Measurements from ENCODE around the gene RNF8.
"Not testable (repeated sequence)": the region's sequence is repeated elsewhere in the genome, so short reads cannot be mapped to it uniquely, and the experiment has no call there.

RNF8 gene

DNA sequence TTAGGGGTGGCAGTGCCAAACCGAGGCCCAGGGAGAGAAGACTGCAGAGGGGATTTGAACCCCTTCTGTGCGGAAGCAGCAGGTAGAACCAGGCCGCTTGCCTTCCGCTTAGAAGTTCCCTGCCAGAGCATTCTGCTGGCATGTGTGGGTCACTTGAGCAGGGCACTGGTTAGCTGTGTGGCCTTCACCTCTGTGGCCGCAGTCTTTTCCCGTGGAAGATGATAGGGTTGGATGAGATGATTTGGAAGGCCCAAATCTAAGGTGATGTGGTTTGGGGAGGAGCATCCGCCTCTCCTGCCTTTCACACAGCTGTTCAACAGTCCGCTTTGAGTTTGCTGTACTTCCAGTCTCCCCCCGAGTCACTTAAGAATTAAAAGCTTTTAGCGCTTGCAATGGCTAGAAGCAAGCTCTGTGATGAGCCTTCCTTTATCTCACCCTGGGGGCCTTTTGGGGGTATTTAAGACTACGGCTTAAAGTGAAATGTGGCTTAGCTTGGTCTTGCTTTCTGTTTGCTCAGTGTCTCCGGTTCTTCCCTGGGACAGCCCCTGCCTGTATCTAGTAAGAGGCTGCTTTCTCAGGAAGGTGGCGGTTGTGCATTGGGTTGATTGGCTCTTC, 80.0 kb downstream of the RNF8 start:
- TF ChIP-seq, protein P1, sequence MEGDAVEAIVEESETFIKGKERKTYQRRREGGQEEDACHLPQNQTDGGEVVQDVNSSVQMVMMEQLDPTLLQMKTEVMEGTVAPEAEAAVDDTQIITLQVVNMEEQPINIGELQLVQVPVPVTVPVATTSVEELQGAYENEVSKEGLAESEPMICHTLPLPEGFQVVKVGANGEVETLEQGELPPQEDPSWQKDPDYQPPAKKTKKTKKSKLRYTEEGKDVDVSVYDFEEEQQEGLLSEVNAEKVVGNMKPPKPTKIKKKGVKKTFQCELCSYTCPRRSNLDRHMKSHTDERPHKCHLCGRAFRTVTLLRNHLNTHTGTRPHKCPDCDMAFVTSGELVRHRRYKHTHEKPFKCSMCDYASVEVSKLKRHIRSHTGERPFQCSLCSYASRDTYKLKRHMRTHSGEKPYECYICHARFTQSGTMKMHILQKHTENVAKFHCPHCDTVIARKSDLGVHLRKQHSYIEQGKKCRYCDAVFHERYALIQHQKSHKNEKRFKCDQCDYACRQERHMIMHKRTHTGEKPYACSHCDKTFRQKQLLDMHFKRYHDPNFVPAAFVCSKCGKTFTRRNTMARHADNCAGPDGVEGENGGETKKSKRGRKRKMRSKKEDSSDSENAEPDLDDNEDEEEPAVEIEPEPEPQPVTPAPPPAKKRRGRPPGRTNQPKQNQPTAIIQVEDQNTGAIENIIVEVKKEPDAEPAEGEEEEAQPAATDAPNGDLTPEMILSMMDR (IDR thresholded peaks at IDR 0.05; ENCODE audit: control extremely low read depth, extremely low read depth, low read depth, missing control alignments) = no peak
- POLR2A ChIA-PET = interaction anchor here (1.1 kb wide), 1 partner anchor 8 kb away, joined by 3 read pairs; no protein-coding TSS in a partner anchor
- peak; percentile 68 for DNase-seq (ENCODE audit: extremely low spot score)
- CTCF ChIA-PET = interaction anchor here (0.7 to 2.2 kb wide), 10 partner anchors 8 to 258 kb away, joined by 3 to 14 read pairs (median 4); no protein-coding TSS in a partner anchor

DNA sequence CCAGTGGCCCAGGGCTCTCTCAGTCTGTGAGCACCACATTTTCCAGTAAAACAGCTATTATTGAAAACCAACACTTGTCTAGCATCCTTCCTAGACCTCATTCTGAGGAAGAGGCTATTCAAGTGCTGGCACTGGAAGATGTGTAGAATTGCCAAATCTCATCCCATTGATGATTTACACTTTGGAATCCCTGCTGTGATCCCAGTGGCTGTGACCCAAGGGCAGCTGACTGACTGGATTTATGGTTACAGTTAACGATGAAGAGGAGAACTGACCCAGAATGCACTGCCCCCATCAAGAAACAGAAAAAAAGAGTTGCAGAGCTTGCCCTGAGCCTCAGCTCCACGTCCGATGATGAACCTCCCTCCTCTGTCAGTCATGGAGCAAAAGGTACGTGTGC, 81.6 kb downstream of the RNF8 start:
- ChIA-PET POLR2A (no interaction called here), CTCF (interaction anchor here (1.0 to 1.1 kb wide), 2 partner anchors 8 to 131 kb away, joined by 3 read pairs; no protein-coding TSS in a partner anchor)
- DNase-seq (ENCODE audit: extremely low spot score) = no peak
- TF ChIP-seq, protein P1 (IDR thresholded peaks at IDR 0.05; ENCODE audit: control extremely low read depth, extremely low read depth, low read depth, missing control alignments) = no peak

DNA sequence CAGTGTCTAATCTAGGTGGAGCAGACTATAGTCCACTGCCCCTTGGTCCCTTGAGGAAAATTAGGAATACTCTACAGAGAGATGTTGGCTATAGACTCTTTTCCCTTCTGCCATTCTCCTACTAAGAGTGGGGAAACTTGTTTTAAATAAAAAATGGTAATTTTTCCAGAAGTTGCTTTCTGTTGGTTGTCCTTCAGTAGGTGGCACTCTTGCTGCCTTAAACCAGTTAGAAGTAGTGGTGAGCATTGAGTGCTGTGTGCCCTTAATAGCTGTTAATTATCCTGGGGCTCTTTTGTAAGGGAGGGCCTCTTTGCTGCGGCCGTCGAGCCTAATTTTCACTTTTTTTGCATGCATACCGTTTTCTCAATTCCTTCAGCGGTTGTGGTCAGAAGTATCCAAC, 82.0 kb downstream of the RNF8 start:
- ChIA-PET POLR2A (no interaction called here), CTCF (interaction anchor here (1.0 kb wide), 1 partner anchor 130 kb away, joined by 3 read pairs; no protein-coding TSS in a partner anchor)
- no peak for DNase-seq (ENCODE audit: extremely low spot score)
- TF ChIP-seq, protein P1 (IDR thresholded peaks at IDR 0.05; ENCODE audit: control extremely low read depth, extremely low read depth, low read depth, missing control alignments) = peak; percentile 16

DNA sequence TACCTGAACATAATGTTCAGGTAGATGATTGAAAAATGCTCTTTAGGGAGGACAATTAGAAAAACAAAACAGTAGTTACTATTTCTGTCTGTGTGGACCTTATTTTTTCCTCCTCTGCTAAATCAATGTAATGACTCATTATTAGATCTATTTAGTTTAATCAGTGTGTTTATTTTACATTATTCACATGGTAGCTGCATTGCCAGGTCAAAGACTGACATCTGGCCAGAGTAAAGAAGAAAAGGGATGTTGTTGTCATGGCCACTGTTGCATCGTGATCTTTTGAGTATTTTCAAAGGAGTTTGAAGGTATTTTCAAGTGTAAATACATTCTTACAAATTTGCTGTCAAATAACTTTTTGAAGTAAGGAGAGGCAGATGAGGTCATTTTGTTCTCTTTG, 85.1 kb downstream of the RNF8 start:
- CTCF ChIA-PET = no interaction called here
- POLR2A ChIA-PET = no interaction called here
- TF ChIP-seq, protein P1 (IDR thresholded peaks at IDR 0.05; ENCODE audit: control extremely low read depth, extremely low read depth, low read depth, missing control alignments) = no peak
- no peak for DNase-seq (ENCODE audit: extremely low spot score)

DNA sequence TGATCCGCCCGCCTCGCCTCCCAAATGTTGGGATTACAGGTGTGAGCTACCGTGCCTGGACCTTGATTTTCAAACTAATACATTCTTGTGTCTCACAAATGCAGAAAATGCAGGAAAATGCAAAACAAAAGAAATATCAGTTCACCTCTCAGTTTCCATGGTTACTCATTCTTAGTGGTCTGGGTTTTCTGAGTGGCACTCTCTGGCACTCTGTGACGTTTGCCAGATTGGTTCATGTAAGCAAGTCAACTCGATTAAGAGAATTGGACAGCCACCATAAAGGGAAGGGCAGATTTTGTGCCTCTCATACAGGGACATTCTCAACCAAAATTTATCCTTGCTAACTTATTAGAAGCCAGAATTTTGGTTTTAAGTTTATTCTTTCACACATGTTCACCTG, 87.9 kb downstream of the RNF8 start:
- DNase-seq (ENCODE audit: extremely low spot score) = no peak
- TF ChIP-seq, protein P1 (IDR thresholded peaks at IDR 0.05; ENCODE audit: control extremely low read depth, extremely low read depth, low read depth, missing control alignments) = no peak
- CTCF ChIA-PET = interaction anchor here (0.8 to 1.4 kb wide), 3 partner anchors 9 to 23 kb away, joined by 3 read pairs; partner anchors contain the start of gene CMTR1
- POLR2A ChIA-PET = interaction anchor here (0.6 to 1.2 kb wide), 2 partner anchors 9 to 53 kb away, joined by 3 read pairs; partner anchors contain the start of gene CMTR1

DNA sequence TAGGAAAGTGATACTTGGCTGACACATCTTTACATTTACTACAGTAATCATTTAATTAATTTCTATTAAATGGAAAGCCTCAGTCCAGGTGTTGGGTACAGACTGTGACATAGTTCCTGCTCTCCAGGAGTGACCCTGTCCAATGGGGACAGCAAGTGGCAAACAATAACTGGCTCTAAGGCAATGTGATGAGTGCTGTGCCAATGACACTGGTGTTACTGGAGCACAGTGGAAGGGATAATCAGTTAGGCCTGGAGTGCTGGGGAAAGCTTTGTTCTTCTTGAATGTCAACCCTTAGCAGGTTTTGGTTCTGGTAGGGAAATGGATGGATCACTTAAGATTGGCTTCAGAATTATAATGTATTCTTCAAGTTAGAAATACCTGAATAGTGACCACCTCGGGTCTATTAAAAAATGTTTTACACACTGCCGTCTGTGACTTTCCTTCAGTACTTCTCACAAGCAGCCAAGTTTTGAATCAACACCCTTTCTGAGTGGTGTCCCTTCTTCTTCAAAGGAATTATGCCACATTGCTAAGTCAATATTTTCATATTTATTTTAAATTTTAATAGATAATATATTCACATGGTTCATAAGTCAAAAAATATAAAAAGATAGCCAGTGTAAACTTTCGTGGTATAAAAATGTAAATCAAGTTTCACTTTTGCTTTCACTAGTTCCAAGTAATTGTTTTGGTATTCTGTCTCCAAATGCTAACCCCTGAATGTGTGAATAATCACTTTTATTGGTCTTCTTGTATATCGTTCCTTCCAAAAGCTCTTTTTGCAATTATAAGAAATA, 88.8 kb downstream of the RNF8 start:
- CTCF ChIA-PET = interaction anchor here (0.8 to 1.8 kb wide), 4 partner anchors 10 to 117 kb away, joined by 3 to 6 read pairs (median 3); partner anchors contain the start of gene CMTR1
- TF ChIP-seq, protein P1 (IDR thresholded peaks at IDR 0.05; ENCODE audit: control extremely low read depth, extremely low read depth, low read depth, missing control alignments) = no peak
- DNase-seq (ENCODE audit: extremely low spot score) = no peak
- POLR2A ChIA-PET = interaction anchor here (1.2 kb wide), 1 partner anchor 10 kb away, joined by 3 read pairs; the partner anchor contains the start of gene CMTR1

DNA sequence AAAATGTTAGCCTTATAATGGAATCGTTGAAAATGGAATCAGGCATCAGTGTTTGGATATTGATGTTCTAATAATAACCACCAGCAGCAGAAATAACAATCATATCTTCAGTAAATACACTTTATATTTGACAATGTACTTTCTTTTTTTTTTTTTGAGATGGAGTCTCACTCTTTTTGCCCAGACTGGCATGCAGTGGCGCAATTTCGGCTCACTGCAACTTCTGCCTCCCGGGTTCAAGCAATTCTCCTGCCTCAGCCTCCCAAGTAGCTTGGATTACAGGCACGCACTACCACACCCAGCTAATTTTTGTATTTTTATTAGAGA, 89.4 kb downstream of the RNF8 start:
- POLR2A ChIA-PET; DNase-seq (ENCODE audit: extremely low spot score): not testable (repeated sequence)
- CTCF ChIA-PET = interaction anchor here (1.1 to 1.8 kb wide), 3 partner anchors 9 to 118 kb away, joined by 3 to 6 read pairs (median 3); partner anchors contain the start of gene CMTR1

All from GM10248 (cell line).